ENCODE data around the gene SPRN.

Gene SPRN

DNA sequence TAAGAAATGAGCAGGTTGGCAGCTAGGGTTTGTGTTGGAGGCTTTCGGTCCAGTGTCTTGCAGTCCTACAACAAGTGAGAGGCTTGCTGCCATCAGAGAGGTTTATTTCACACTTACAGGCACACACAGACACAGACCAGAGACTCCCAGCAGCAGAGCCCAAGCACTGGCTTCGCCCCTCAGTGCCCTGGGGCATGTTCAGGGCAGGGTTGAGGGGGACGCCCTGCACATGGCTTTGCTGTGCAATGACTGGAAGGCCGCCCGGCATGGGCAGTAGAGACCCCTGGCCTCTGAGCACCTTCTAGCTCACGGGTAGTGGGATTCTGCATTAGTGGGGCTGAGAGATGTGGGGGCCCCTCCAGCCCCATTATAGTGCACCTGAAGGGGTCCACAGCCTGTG, 3.8 kb downstream of the SPRN start:
- Histone ChIP-seq H3K79me2 (ENCODE audit: low read length) (no peaks in the 10 kb centered on the region), H3K4me1 (ENCODE audit: low read length) (no peaks in the 10 kb centered on the region), H3K4me3 (ENCODE audit: low read length) (no peak overlapping the region), H3K27ac (ENCODE audit: low read length) (no peak overlapping the region), H3K27me3 (replicated peaks; ENCODE audit: insufficient read depth, low read length) (no peaks in the 10 kb centered on the region), H3K9me3 (replicated peaks; ENCODE audit: insufficient read depth, low read length) (no peaks in the 10 kb centered on the region), H3K9me2 (replicated peaks; ENCODE audit: insufficient read depth, low read length) (no peaks in the 10 kb centered on the region), H3F3A (ENCODE audit: insufficient read depth, low read length) (no peaks in the 10 kb centered on the region), H3K4me2 (ENCODE audit: low read depth, low read length) (no peak overlapping the region), H3K36me3 (replicated peaks; ENCODE audit: insufficient read depth, low read length) (no peaks in the 10 kb centered on the region), H3K9ac (ENCODE audit: low read length) (no peak overlapping the region), H4K20me1 (ENCODE audit: insufficient read depth, low read length) (no peaks in the 10 kb centered on the region), H2AFZ (ENCODE audit: low read length) (no peak overlapping the region)
- TF ChIP-seq EZH2 (optimal IDR thresholded peaks at IDR 0.05; ENCODE audit: low read depth, low read length) (no peak), EZH2phosphoT487 (IDR thresholded peaks at IDR 0.05; ENCODE audit: low read length) (no peak)
- TF ChIP-seq, protein P1, sequence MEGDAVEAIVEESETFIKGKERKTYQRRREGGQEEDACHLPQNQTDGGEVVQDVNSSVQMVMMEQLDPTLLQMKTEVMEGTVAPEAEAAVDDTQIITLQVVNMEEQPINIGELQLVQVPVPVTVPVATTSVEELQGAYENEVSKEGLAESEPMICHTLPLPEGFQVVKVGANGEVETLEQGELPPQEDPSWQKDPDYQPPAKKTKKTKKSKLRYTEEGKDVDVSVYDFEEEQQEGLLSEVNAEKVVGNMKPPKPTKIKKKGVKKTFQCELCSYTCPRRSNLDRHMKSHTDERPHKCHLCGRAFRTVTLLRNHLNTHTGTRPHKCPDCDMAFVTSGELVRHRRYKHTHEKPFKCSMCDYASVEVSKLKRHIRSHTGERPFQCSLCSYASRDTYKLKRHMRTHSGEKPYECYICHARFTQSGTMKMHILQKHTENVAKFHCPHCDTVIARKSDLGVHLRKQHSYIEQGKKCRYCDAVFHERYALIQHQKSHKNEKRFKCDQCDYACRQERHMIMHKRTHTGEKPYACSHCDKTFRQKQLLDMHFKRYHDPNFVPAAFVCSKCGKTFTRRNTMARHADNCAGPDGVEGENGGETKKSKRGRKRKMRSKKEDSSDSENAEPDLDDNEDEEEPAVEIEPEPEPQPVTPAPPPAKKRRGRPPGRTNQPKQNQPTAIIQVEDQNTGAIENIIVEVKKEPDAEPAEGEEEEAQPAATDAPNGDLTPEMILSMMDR (IDR thresholded peaks at IDR 0.05; ENCODE audit: low read length), result no peak
- DNase-seq, result no peak

DNA sequence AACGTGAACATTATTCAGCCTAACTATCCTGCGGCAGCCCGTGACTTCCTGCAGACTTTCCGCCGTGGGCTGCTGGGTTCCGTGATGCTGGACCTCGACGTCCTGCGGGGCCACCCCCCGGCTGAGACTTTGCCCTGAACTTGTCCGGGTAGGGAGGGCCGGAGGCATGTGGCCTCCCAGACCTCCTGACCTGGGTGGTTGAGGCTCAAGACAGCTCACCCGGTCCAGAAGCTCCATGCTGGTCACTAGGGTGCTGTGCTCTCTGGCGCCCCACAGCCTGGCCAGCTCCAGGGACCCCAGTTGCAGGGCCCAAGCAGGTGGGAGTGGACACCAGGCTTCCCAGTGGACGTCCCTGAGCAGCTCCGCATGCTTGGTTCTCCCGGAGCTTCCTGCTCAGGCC, 4.4 kb downstream of the SPRN start:
- no peak for DNase-seq
- H3K9me3 ChIP-seq (replicated peaks; ENCODE audit: insufficient read depth, low read length), result no peaks in the 10 kb centered on the region
- no peak overlapping the region for H2AFZ ChIP-seq (ENCODE audit: low read length)
- no peaks in the 10 kb centered on the region for H3F3A ChIP-seq (ENCODE audit: insufficient read depth, low read length)
- H3K79me2 ChIP-seq (ENCODE audit: low read length), result no peaks in the 10 kb centered on the region; the same call in 1 of the 2 replicates
- no peaks in the 10 kb centered on the region for H3K9me2 ChIP-seq (replicated peaks; ENCODE audit: insufficient read depth, low read length)
- H4K20me1 ChIP-seq (ENCODE audit: insufficient read depth, low read length), result no peaks in the 10 kb centered on the region
- TF ChIP-seq EZH2 (optimal IDR thresholded peaks at IDR 0.05; ENCODE audit: low read depth, low read length), result no peak
- TF ChIP-seq, protein P1 (IDR thresholded peaks at IDR 0.05; ENCODE audit: low read length), result no peak
- TF ChIP-seq EZH2phosphoT487 (IDR thresholded peaks at IDR 0.05; ENCODE audit: low read length), result no peak
- H3K4me2 ChIP-seq (ENCODE audit: low read depth, low read length), result no peak overlapping the region
- H3K9ac ChIP-seq (ENCODE audit: low read length), result no peak overlapping the region
- no peak overlapping the region for H3K4me3 ChIP-seq (ENCODE audit: low read length)
- H3K36me3 ChIP-seq (replicated peaks; ENCODE audit: insufficient read depth, low read length), result no peaks in the 10 kb centered on the region
- H3K27me3 ChIP-seq (replicated peaks; ENCODE audit: insufficient read depth, low read length), result no peaks in the 10 kb centered on the region
- no peak overlapping the region for H3K27ac ChIP-seq (ENCODE audit: low read length)
- no peaks in the 10 kb centered on the region for H3K4me1 ChIP-seq (ENCODE audit: low read length)

DNA sequence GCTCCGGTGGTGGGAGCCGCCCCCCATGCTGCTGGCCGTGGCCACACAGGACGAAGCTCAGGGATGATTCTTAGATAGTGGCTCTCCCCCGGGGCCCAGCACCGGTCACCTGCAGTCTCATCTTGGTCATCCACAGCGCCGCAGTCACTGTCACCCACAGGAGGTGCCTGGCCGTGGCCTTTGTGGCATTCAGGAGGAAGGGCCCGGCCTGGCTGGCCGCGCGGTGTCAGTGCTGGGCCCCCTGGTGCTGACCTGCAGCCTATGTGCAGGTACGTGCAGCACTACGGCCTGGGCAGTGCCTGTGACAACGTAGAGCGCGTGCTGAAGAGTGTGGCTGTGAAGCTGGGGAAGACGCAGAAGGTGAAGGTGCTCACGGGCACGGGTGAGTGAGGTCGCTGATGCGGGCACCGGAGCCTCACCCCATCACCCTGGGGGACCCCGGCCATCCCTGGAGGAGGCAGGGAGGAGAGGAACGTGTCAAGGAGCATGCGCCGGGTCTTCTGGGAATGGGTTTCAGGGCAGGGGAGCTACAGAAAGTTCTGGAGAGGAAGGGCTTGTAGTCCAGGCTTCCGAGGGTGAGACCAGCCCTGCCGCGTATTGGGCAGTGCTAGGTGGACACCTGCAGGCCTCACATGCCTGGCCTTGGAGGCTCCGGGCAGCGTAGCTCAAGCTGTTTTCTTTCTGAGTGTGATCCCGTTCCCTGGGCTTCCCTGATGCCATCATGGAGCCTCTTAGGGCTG, 5.0 kb downstream of the SPRN start:
- H2AFZ ChIP-seq (ENCODE audit: low read length), result no peak overlapping the region
- H3K27ac ChIP-seq (ENCODE audit: low read length), result no peak overlapping the region
- H3K27me3 ChIP-seq (replicated peaks; ENCODE audit: insufficient read depth, low read length), result no peaks in the 10 kb centered on the region
- no peaks in the 10 kb centered on the region; the same call in 1 of the 2 replicates for H3K79me2 ChIP-seq (ENCODE audit: low read length)
- H4K20me1 ChIP-seq (ENCODE audit: insufficient read depth, low read length), result no peaks in the 10 kb centered on the region
- H3F3A ChIP-seq (ENCODE audit: insufficient read depth, low read length), result no peaks in the 10 kb centered on the region
- no peaks in the 10 kb centered on the region for H3K36me3 ChIP-seq (replicated peaks; ENCODE audit: insufficient read depth, low read length)
- DNase-seq, result no peak
- TF ChIP-seq EZH2 (optimal IDR thresholded peaks at IDR 0.05; ENCODE audit: low read depth, low read length) (no peak), EZH2phosphoT487 (IDR thresholded peaks at IDR 0.05; ENCODE audit: low read length) (no peak)
- TF ChIP-seq, protein P1 (IDR thresholded peaks at IDR 0.05; ENCODE audit: low read length), result no peak
- no peaks in the 10 kb centered on the region for H3K9me3 ChIP-seq (replicated peaks; ENCODE audit: insufficient read depth, low read length)
- H3K4me1 ChIP-seq (ENCODE audit: low read length), result no peaks in the 10 kb centered on the region
- H3K4me2 ChIP-seq (ENCODE audit: low read depth, low read length), result no peak overlapping the region
- H3K4me3 ChIP-seq (ENCODE audit: low read length), result no peak overlapping the region
- H3K9ac ChIP-seq (ENCODE audit: low read length), result no peak overlapping the region
- H3K9me2 ChIP-seq (replicated peaks; ENCODE audit: insufficient read depth, low read length), result no peaks in the 10 kb centered on the region
